HepG2 (cell line): Measurements from ENCODE around the gene BCAP29. TPM values are rescaled to one million over a fixed set of nuclear protein-coding genes. Genes with fewer than 3 reads are reported as not detected.

Experiments used
- ATAC-seq: fragments of 200-7000 bp; cut with Tn5 transposase; 3 replicates; pipeline ENCODE4 v1.9.1; 2020; ENCODE audit warnings: mild to moderate bottlenecking, moderate library complexity
- BruUV-seq: library from RNA; stranded (reverse); fragments of 400-500 nt; replicated peaks from 2 replicates; lab custom pipeline; 2021; lab: Mats Ljungman, UMichigan
- CTCF ChIA-PET: fragments of 300-600 bp; formaldehyde crosslinking; extraction: SDS; loops from one replicate; lab custom pipeline; 2021; ENCODE audit warnings: low total read pairs, inconsistent platforms, low intra/inter-chr PET ratio; lab: Yijun Ruan, JAX
- POLR2A ChIA-PET: fragments of 350-600 bp; sonication (Branson Sonifier 250); formaldehyde crosslinking; loops from one replicate; lab custom pipeline; 2020; ENCODE audit warnings: antibody characterized with exemption, inconsistent platforms; lab: Yijun Ruan, JAX
- DNase-seq: peaks from one replicate; pipeline ENCODE4 v3.0.0-alpha.2; 2015; ENCODE audit warnings: low spot score
- FAIRE-seq: peaks from 3 replicates; lab custom pipeline; 2011; peaks lifted over from hg19 to GRCh38; lab: Jason Lieb, UNC
- H2AFZ ChIP-seq: one replicate; pipeline ENCODE4 v1.6.1; 2011; ENCODE audit warnings: low read length, inconsistent platforms
- H3K27ac ChIP-seq: fragments of 300-600 bp; 3 replicates; pipeline ENCODE4 v1.8.0; 2011; ENCODE audit warnings: mixed run types, mild to moderate bottlenecking, mixed read lengths, low read length, inconsistent platforms; ENCODE audit not compliant: insufficient read depth; ENCODE audit errors: extremely low read length
- H3K27me3 ChIP-seq, 2 experiments: fragments of 200-600 bp in 1 of 2; 2 replicates in 1 of 2; 3 replicates in 1 of 2; pipeline versions ENCODE4 v1.6.0 to v1.8.0; 2011; ENCODE audit warnings: low read length in 2 of 2, mild to moderate bottlenecking in 2 of 2, moderate library complexity in 2 of 2, inconsistent platforms in 1 of 2; ENCODE audit not compliant: insufficient read depth in 2 of 2, control insufficient read depth in 1 of 2
- H3K36me3 ChIP-seq, 2 experiments: fragments of 200-600 bp in 1 of 2; replicated peaks in 1 of 2; 2 replicates in 1 of 2; 3 replicates in 1 of 2; pipeline versions ENCODE4 v1.5.1 to v1.8.0; 2011; ENCODE audit warnings: low read length in 2 of 2, inconsistent platforms in 1 of 2; ENCODE audit not compliant: insufficient read depth in 2 of 2, control insufficient read depth in 1 of 2
- H3K4me1 ChIP-seq: 2 replicates; pipeline ENCODE4 v1.5.1; 2012; ENCODE audit warnings: low read length, inconsistent platforms; ENCODE audit not compliant: insufficient read depth
- H3K4me2 ChIP-seq: 2 replicates; pipeline ENCODE4 v1.6.0; 2011; ENCODE audit warnings: low read depth, low read length, inconsistent platforms
- H3K4me3 ChIP-seq, 3 experiments: fragments of 200-600 bp in 1 of 3; sonication (generic), shearing (Covaris generic) in 1 of 3; replicated peaks in 1 of 3; 2 replicates each; pipeline ENCODE4 v1.5.1; 2011 to 2016; ENCODE audit warnings: low read length in 3 of 3, inconsistent platforms in 2 of 3, low read depth in 2 of 3, mild to moderate bottlenecking in 2 of 3, control low read depth in 1 of 3, mixed read lengths in 1 of 3; ENCODE audit not compliant: insufficient read depth in 1 of 3
- H3K79me2 ChIP-seq: one replicate; pipeline ENCODE4 v1.6.1; 2011; ENCODE audit warnings: low read length, inconsistent platforms; ENCODE audit not compliant: insufficient read depth
- H3K9ac ChIP-seq: 2 replicates; pipeline ENCODE4 v1.6.0; 2011; ENCODE audit warnings: mild to moderate bottlenecking, low read depth, low read length, inconsistent platforms; ENCODE audit not compliant: insufficient read depth
- H3K9me3 ChIP-seq: 2 replicates; pipeline ENCODE4 v1.5.1; 2012; ENCODE audit warnings: mild to moderate bottlenecking, low read length
- H4K20me1 ChIP-seq: 2 replicates; pipeline ENCODE4 v1.6.0; 2011; ENCODE audit warnings: inconsistent platforms, mild to moderate bottlenecking, low read length, moderate library complexity; ENCODE audit not compliant: insufficient read depth
- BCL6 ChIP-seq: IDR thresholded peaks from 2 replicates; pipeline ENCODE4 v1.6.1; 2016; ENCODE audit warnings: missing genetic modification reagents, missing compliant biosample characterization
- GTF3A ChIP-seq: sonication (generic); formaldehyde crosslinking; conservative IDR thresholded peaks from 2 replicates; pipeline ENCODE4 v1.4.0; 2020; ENCODE audit warnings: mild to moderate bottlenecking, missing genetic modification reagents
- KMT2A ChIP-seq: sonication (generic); formaldehyde crosslinking; IDR thresholded peaks from 2 replicates; pipeline ENCODE4 v1.4.0; 2020; ENCODE audit warnings: missing genetic modification reagents
- MEIS1 ChIP-seq: sonication (generic); formaldehyde crosslinking; IDR thresholded peaks from 2 replicates; pipeline ENCODE4 v1.9.0; 2021; ENCODE audit warnings: mild to moderate bottlenecking, missing genetic modification reagents, moderate library complexity, borderline replicate concordance
- NAIF1 ChIP-seq: sonication (generic); formaldehyde crosslinking; IDR thresholded peaks from 2 replicates; pipeline ENCODE4 v1.5.0; 2020; ENCODE audit warnings: mild to moderate bottlenecking, missing genetic modification reagents, borderline replicate concordance
- RARA ChIP-seq: IDR thresholded peaks from 2 replicates; pipeline ENCODE4 v1.6.1; 2016; ENCODE audit warnings: missing genetic modification reagents, missing compliant biosample characterization
- SMARCC2 ChIP-seq: fragments of 450-650 bp; IDR thresholded peaks from 2 replicates; pipeline ENCODE4 v1.6.1; 2017; ENCODE audit warnings: antibody characterized with exemption, mild to moderate bottlenecking
- THRA ChIP-seq: sonication (generic); formaldehyde crosslinking; IDR thresholded peaks from 2 replicates; pipeline ENCODE4 v1.4.0; 2020; ENCODE audit warnings: missing genetic modification reagents, borderline replicate concordance
- ZNF142 ChIP-seq: sonication (generic); formaldehyde crosslinking; IDR thresholded peaks from 2 replicates; pipeline ENCODE4 v1.4.0; 2020; ENCODE audit warnings: missing genetic modification reagents
- ZNF484 ChIP-seq: sonication (generic); formaldehyde crosslinking; IDR thresholded peaks from 2 replicates; pipeline ENCODE4 v1.5.1; 2020; ENCODE audit warnings: mild to moderate bottlenecking, low read depth, missing genetic modification reagents, borderline replicate concordance
- ZNF550 ChIP-seq: sonication (generic); formaldehyde crosslinking; IDR thresholded peaks from 2 replicates; pipeline ENCODE4 v1.4.0; 2020; ENCODE audit warnings: mild to moderate bottlenecking, missing genetic modification reagents, borderline replicate concordance
- ZNF660 ChIP-seq: sonication (generic); formaldehyde crosslinking; IDR thresholded peaks from 2 replicates; pipeline ENCODE4 v1.5.1; 2020; ENCODE audit warnings: mild to moderate bottlenecking, low read depth, missing genetic modification reagents, borderline replicate concordance
- ZNF75D ChIP-seq: sonication (generic); formaldehyde crosslinking; IDR thresholded peaks from 2 replicates; pipeline ENCODE4 v1.8.1; 2023; ENCODE audit warnings: missing genetic modification reagents, mild to moderate bottlenecking, borderline replicate concordance
- ZNF784 ChIP-seq: sonication (generic); formaldehyde crosslinking; IDR thresholded peaks from 2 replicates; pipeline ENCODE4 v1.5.1; 2020; ENCODE audit warnings: missing genetic modification reagents, mild to moderate bottlenecking, borderline replicate concordance
- ZNF850 ChIP-seq: sonication (generic); formaldehyde crosslinking; conservative IDR thresholded peaks from 2 replicates; pipeline ENCODE4 v1.9.0; 2021; ENCODE audit warnings: mild to moderate bottlenecking, missing genetic modification reagents
- ZNF891 ChIP-seq: sonication (generic); formaldehyde crosslinking; IDR thresholded peaks from 2 replicates; pipeline ENCODE4 v1.5.0; 2020; ENCODE audit warnings: mild to moderate bottlenecking, missing genetic modification reagents
- ZSCAN30 ChIP-seq: sonication (generic); formaldehyde crosslinking; IDR thresholded peaks from 2 replicates; pipeline ENCODE4 v1.5.0; 2020; ENCODE audit warnings: mild to moderate bottlenecking, missing genetic modification reagents
- WGBS: methylation state at CpG from one replicate; pipeline ENCODE4 v1.1.6; 2017; ENCODE audit warnings: low lambda C conversion rate; 5-methylcytosine and 5-hydroxymethylcytosine counted together
- in situ Hi-C: cut with HindIII; loops from 2 replicates; pipeline ENCODE4 v1.10.0; 2017; ENCODE audit warnings: low pct_unique_long_range_greater_than_20kb; ENCODE audit not compliant: extremely low pct_ligation_motif_present
- intact Hi-C: fragments of 100-400 bp; cut with micrococcal nuclease; formaldehyde crosslinking; loops from one replicate; pipeline ENCODE4 v1.10.0; 2022; ENCODE audit not compliant: unreplicated experiment
- polyA plus RNA-seq, 8 experiments: library from polyadenylated mRNA; depleted of rRNA in 3 of 8; stranded (reverse) in 7 of 8; unstranded in 1 of 8; fragments of >200 nt; fragmentation: Illumina TruSeq in 4 of 8; extraction: Trizol in 4 of 8; gene quantifications; 2 replicates each; pipeline versions ENCODE4 v1.2.1 to v1.2.3, GENCODE V29; 2011 to 2016; ENCODE audit warnings: low read depth in 4 of 8, missing spikeins in 1 of 8, mixed read lengths in 1 of 8; ENCODE audit not compliant: insufficient read depth in 1 of 8
- total RNA-seq, 5 experiments: library from RNA; depleted of rRNA; stranded (reverse); fragments of >200 nt; fragmentation: Illumina TruSeq; extraction: Trizol; gene quantifications; 2 replicates each; pipeline ENCODE4 v1.2.3, GENCODE V29; 2016; ENCODE audit warnings: low read depth in 1 of 5

Gene BCAP29
- total and polyA plus RNA-seq, 2 of the 13 experiments (the other 11 are each of a cell fraction or from before 2014, with no cell fraction given), result 15.3 to 35.6 TPM

- TF ChIP-seq ZNF142 (CRISPR knock-in tag) (no peak), NAIF1 (CRISPR knock-in tag) (no peak), ZNF484 (CRISPR knock-in tag) (no peak), SMARCC2 (no peak), THRA (CRISPR knock-in tag) (no peak)
Observed at GRCh38 chr7:107642501-107642900, 62.5 kb downstream of the BCAP29 start (continued).

GRCh38 chr7:107643407-107643806, 63.4 kb downstream of the BCAP29 start:
- no peak overlapping the region for H3K4me3 ChIP-seq
- no peak for FAIRE-seq
- in situ Hi-C loops, result no loop called here
- no peak for DNase-seq
- WGBS, result 0% methylated on average over 1 of the region's 1 CpG
- intact Hi-C loops, result no loop called here
- BruUV-seq, result no TSS peak
- no peak overlapping the region for H3K27ac ChIP-seq
- ChIA-PET CTCF (no interaction called here), POLR2A (no interaction called here)
- no peaks in the 10 kb centered on the region for H3K36me3 ChIP-seq
- no peaks in the 10 kb centered on the region for H3K4me1 ChIP-seq
- H3K9me3 ChIP-seq, result no peaks in the 10 kb centered on the region
- H3K4me2 ChIP-seq, result no peak overlapping the region
- ATAC-seq, result no peak
- no peak overlapping the region for H3K9ac ChIP-seq
- H3K79me2 ChIP-seq, result no peaks in the 10 kb centered on the region
- no peak overlapping the region for H2AFZ ChIP-seq
- H4K20me1 ChIP-seq, result no peaks in the 10 kb centered on the region
- peaks cover 0 to 4% of the 10 kb centered on the region in 2 experiments; a peak in 1 of 5 replicates for H3K27me3 ChIP-seq
- TF ChIP-seq ZNF784 (CRISPR knock-in tag) (no peak), ZNF891 (CRISPR knock-in tag) (no peak), ZNF550 (no peak), GTF3A (no peak), ZNF75D (CRISPR knock-in tag) (no peak), ZNF850 (CRISPR knock-in tag) (no peak), RARA (CRISPR knock-in tag) (no peak), KMT2A (no peak), ZSCAN30 (CRISPR knock-in tag) (no peak), BCL6 (CRISPR knock-in tag) (no peak), ZNF660 (CRISPR knock-in tag) (no peak), MEIS1 (CRISPR knock-in tag) (no peak)
